Smooth muscle cell of the umbilical artery (primary cell): ENCODE data around the gene SP7. TPM values are rescaled to one million over a fixed set of nuclear protein-coding genes. Genes with fewer than 3 reads are reported as not detected.

Experiments used
- total RNA-seq: library from RNA; depleted of rRNA; stranded (reverse); fragments of >200 nt; gene quantifications from 2 replicates; pipeline ENCODE4 v1.2.3, GENCODE V29; 2014

The SP7 gene
- total RNA-seq: not detected in 2 replicates

DNA sequence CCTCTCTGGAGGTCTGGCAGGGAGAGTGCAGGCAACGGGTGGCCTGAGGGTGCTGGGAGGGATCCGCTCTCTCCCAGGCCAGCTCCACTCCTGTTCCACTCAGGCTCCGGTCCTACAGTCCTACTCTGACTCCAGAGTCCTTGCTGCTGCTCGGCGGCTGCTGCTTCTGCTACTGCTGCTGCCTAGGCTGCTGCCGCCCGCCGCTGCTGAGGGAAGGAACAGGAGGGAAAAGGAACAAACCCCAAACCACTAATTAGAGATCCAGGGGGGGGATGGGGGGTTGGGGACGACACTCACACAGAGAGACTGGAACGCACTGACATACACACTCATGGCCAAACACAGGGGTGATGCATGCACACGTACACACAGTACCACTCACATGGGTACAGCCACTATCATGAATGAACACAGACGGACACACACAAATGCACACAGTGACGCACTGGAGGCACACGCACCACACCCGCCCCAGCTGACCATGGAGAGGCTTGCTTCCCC lies at the start of gene SP7:
Gene SP7 (minus strand): TSS at position 174 of the 501 bp plus-strand sequence. CDS start 708 bp downstream, outside the sequence.

GRCh38 chr12:53380104-53380793 lies 44.1 kb upstream of the SP7 start, which contains the start of gene SP1:
TSS of gene SP1 (plus strand) at chr12:53380176. CDS start at chr12:53380292, 116 bp downstream.

GRCh38 chr12:53299454-53300180 lies 36.5 kb downstream of the SP7 start, which contains the start of gene MYG1:
TSS of gene MYG1 (plus strand) at chr12:53299695. CDS start at chr12:53299738, 43 bp downstream.

DNA sequence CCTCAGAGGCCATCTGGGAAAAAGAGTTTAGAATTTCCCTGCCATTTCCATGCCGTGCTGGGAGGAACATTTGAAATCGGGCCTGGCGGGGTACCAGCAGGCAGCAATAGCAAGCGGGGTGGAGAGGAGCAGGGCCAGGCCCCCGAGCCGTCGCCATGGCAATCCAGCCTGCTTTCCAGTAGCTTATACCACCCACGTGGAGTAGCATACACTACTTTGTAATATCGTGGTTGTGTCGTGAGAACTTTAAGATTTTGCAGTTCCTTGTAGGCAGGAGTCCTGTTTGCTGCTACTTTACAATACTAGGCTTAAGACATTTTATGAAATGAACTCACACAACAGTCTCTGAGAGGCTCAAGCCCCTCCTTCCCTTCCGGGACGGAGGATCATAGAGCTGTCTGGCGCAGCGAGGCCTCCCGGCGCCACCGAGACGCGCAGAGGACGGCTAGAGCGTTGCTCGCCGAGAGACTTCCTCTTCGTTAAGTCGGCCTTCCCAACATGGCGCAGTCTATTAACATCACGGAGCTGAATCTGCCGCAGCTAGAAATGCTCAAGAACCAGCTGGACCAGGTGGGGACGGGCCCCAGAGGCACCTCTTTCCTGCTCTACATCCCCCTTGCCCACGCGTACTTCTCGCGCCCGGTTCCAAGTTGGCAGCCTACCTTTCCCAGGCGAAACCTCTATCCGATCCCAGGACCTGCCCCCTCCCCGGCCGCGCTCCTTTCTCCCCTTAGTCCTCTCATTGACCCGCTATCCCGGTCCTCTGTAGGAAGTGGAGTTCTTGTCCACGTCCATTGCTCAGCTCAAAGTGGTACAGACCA lies 40.9 kb downstream of the SP7 start, which contains the start of gene PFDN5:
Gene PFDN5 (plus strand): TSS at position 473 of the 821 bp plus-strand sequence. CDS start 26 bp downstream, at position 499.

Other genes starting within 250 kb of the SP7 start
- gene IGFBP6, start 238.7 kb downstream of the SP7 start, total RNA-seq: 202 and 245 TPM in 2 replicates
- gene SOAT2, start 232.9 kb downstream of the SP7 start, total RNA-seq: not detected in 2 replicates
- 11.6 and 14.8 TPM in 2 replicates for gene ZNF740, start 155.6 kb downstream of the SP7 start, total RNA-seq
- gene CSAD, start 155.4 kb downstream of the SP7 start, total RNA-seq: 8.3 and 14.5 TPM in 2 replicates
- 0.30 and 0.42 TPM in 2 replicates for gene ITGB7, start 129.1 kb downstream of the SP7 start, total RNA-seq
- 17.8 and 33.3 TPM in 2 replicates for gene RARG, start 104.1 kb downstream of the SP7 start, total RNA-seq
- 0.59 and 5.3 TPM in 2 replicates for gene ESPL1, start 68.1 kb downstream of the SP7 start, total RNA-seq
- gene PFDN5, start 40.8 kb downstream of the SP7 start, total RNA-seq: 189 and 681 TPM in 2 replicates
- 27.6 and 31.7 TPM in 2 replicates for gene MYG1, start 36.7 kb downstream of the SP7 start, total RNA-seq
- 39.8 and 43.9 TPM in 2 replicates for gene AAAS, start 14.7 kb downstream of the SP7 start, total RNA-seq
- gene SP1, start 43.8 kb upstream of the SP7 start, total RNA-seq: 24.1 and 37.1 TPM in 2 replicates
- not detected in 2 replicates for gene AMHR2, start 87.5 kb upstream of the SP7 start, total RNA-seq
- 20.2 and 23.7 TPM in 2 replicates for gene PRR13, start 105.4 kb upstream of the SP7 start, total RNA-seq
- 287 and 374 TPM in 2 replicates for gene PCBP2, start 115.7 kb upstream of the SP7 start, total RNA-seq
- gene MAP3K12, start 163.1 kb upstream of the SP7 start, total RNA-seq: 29.0 and 30.6 TPM in 2 replicates
- 29.1 and 34.1 TPM in 2 replicates for gene TARBP2, start 164.9 kb upstream of the SP7 start, total RNA-seq
- not detected in 2 replicates for gene NPFF, start 171.1 kb upstream of the SP7 start, total RNA-seq